Heart left ventricle (tissue), 16 donors: ENCODE data around the gene OCEL1. TPM values are rescaled to one million over a fixed set of nuclear protein-coding genes. Genes with fewer than 3 reads are reported as not detected.

ENCODE experiments used
- ATAC-seq, 4 donors: fragments of 200-7000 bp; cut with Tn5 transposase; one replicate each; pipeline ENCODE4 v1.9.1; 2020 to 2022; ENCODE audit warnings: moderate library complexity in 4 of 4, mild to moderate bottlenecking in 3 of 4, moderate number of reproducible peaks in 1 of 4
- DNase-seq, 5 donors: peaks; one replicate each; pipeline ENCODE4 v3.0.0-alpha.2; 2020
- H3K27ac ChIP-seq, 12 donors: fragments of 200-600 bp; sonication (generic) in 4 of 12; one replicate each; pipeline versions ENCODE4 v1.5.0 to v1.8.0; 2016 to 2022; ENCODE audit warnings: mild to moderate bottlenecking in 2 of 12
- H3K27me3 ChIP-seq, 9 donors: fragments of 200-600 bp; sonication (generic) in 2 of 9; one replicate each; pipeline versions ENCODE4 v1.5.1 to v1.8.0; 2016 to 2022; ENCODE audit warnings: mild to moderate bottlenecking in 3 of 9
- H3K36me3 ChIP-seq, 9 donors: fragments of 200-600 bp; sonication (generic) in 2 of 9; one replicate each; pipeline versions ENCODE4 v1.5.0 to v1.8.0; 2018 to 2022; ENCODE audit warnings: mild to moderate bottlenecking in 2 of 9
- H3K4me1 ChIP-seq, 12 donors: fragments of 200-600 bp; sonication (generic) in 4 of 12; one replicate each; pipeline versions ENCODE4 v1.5.0 to v1.8.0; 2016 to 2022; ENCODE audit warnings: mild to moderate bottlenecking in 3 of 12
- H3K4me3 ChIP-seq, 12 donors: fragments of 200-600 bp; sonication (generic) in 4 of 12; one replicate each; pipeline versions ENCODE4 v1.5.0 to v1.8.0; 2017 to 2022; ENCODE audit warnings: mild to moderate bottlenecking in 9 of 12, moderate library complexity in 4 of 12
- H3K9me3 ChIP-seq, 12 donors: fragments of 200-600 bp; sonication (generic) in 4 of 12; one replicate each; pipeline versions ENCODE4 v1.5.0 to v1.8.0; 2016 to 2022; ENCODE audit warnings: mild to moderate bottlenecking in 1 of 12
- CTCF ChIP-seq, 12 donors: fragments of 200-600 bp; sonication (generic) in 4 of 12; IDR thresholded peaks; one replicate each; pipeline versions ENCODE4 v1.5.0 to v1.8.0; 2018 to 2022; ENCODE audit warnings: antibody characterized with exemption in 12 of 12, mild to moderate bottlenecking in 5 of 12
- POLR2A ChIP-seq, 2 donors: fragments of 450-650 bp; IDR thresholded peaks; one replicate each; pipeline ENCODE4 v1.6.1; 2017; ENCODE audit warnings: antibody characterized with exemption in 2 of 2, mild to moderate bottlenecking in 2 of 2, moderate library complexity in 2 of 2
- WGBS, 4 donors: extraction: QIAGEN DNeasy Blood & Tissue Kit in 2 of 4; methylation state at CpG; one replicate each; pipeline versions ENCODE4 v1.1.5 to v1.1.7; 2013 to 2018; 5-methylcytosine and 5-hydroxymethylcytosine counted together
- intact Hi-C, 10 donors: fragments of 100-400 bp; cut with DNase I; formaldehyde crosslinking; loops; one replicate each; pipeline versions ENCODE4 v1.11.1 to v1.14.2; 2022
- polyA plus RNA-seq, 2 donors: library from polyadenylated mRNA; stranded (reverse); fragments of 200-250 nt; gene quantifications; one replicate each; pipeline ENCODE4 v1.2.3, GENCODE V29; 2013
- total RNA-seq, 9 donors: library from RNA; depleted of rRNA in 2 of 9; stranded (reverse); fragments of >200 nt in 2 of 9; fragmentation: NEBNext Ultra II Directional in 3 of 9; extraction: Animal tissue kit (Norgen Biotek cat#: 25700) in 3 of 9; gene quantifications; one replicate each; pipeline versions ENCODE4 v1.1.0 to v1.2.4, GENCODE V29; 2016 to 2023
- donor health status: ischemic (EF 13 %, LVEDD 7.1; RV severe dilation, severe dysfunction).
- donor health status: healthy with polysubstance abuse.
- donor health status: DM: no; HTN: yes; CAD: no.
- donor health status: DM: no; HTN: no; CAD: no.
- donor health status: ischemic (EF 25% LVEDD 6.9; RV normal size, moderate dysfunction).
- donor health status: ischemic (EF 25% LVEDD 5.7; RV mildly dilated, moderate dysfunction).
- donor health status: healthy.
- donor health status: DM: yes; HTN: yes; CAD: no.
- donor health status: ischemic (EF 35%, LVEDD 5.7; RV mildly dilated, moderate dysfunction).
- donor health status: nonischemic (EF 11% LVEDD 7.7; RV severe dilation, severe dysfunction).
- donor health status: DM: yes; HTN: yes; CAD: no.
- donor health status: PGD.
- donor health status: ischemic (EF 29% LVEDD 5.4; RV normal size, mild dysfunction).
- donor health status: nonischemic (EF 23%, LVEDD 6.1; RV moderate dilation, normal function).

The OCEL1 gene
- total and polyA plus RNA-seq, 11 donors: 8.7 to 35.2 (median 16.8) TPM

GRCh38 chr19:17197666-17198065, 28.4 kb upstream of the OCEL1 start:
- Histone ChIP-seq H3K4me1 (no peaks in the 10 kb centered on the region), H3K9me3 (no peaks in the 10 kb centered on the region), H3K36me3 (peaks cover 0 to 96% (median 88%) of the 10 kb centered on the region in 9 donors), H3K27ac (no peak overlapping the region), H3K27me3 (no peaks in the 10 kb centered on the region), H3K4me3 (no peak overlapping the region)
- ATAC-seq: no peak
- 95 to 97% (median 96%) methylated on average over 16 of the region's 16 CpGs for WGBS, 4 donors
- no peak for TF ChIP-seq CTCF (IDR thresholded peaks at IDR 0.05)
- no peak for TF ChIP-seq POLR2A (IDR thresholded peaks at IDR 0.05)
- intact Hi-C loops: no loop called here
- no peak for DNase-seq

GRCh38 chr19:17200408-17201079, 25.5 kb upstream of the OCEL1 start:
- H3K4me1 ChIP-seq: no peaks in the 10 kb centered on the region
- no peak for ATAC-seq
- no peak overlapping the region for H3K27ac ChIP-seq
- intact Hi-C loops: loop anchor here in 3 of 10 donors (5.0 to 10.0 kb wide), 3 partner anchors 46 to 82 kb away; partner anchors contain the start of gene ANKLE1 (in 1 of the 3)
- WGBS, 4 donors: 72 to 77% (median 75%) methylated on average over 16 of the region's 16 CpGs
- TF ChIP-seq CTCF (IDR thresholded peaks at IDR 0.05) (no peak), POLR2A (IDR thresholded peaks at IDR 0.05) (no peak)
- peaks cover 0 to 96% (median 78%) of the 10 kb centered on the region in 9 donors for H3K36me3 ChIP-seq
- H3K4me3 ChIP-seq: no peak overlapping the region
- no peaks in the 10 kb centered on the region for H3K9me3 ChIP-seq
- H3K27me3 ChIP-seq: no peaks in the 10 kb centered on the region
- no peak for DNase-seq

- no peak for ATAC-seq
- Histone ChIP-seq H3K27ac (no peak overlapping the region), H3K4me3 (no peak overlapping the region), H3K4me1 (no peaks in the 10 kb centered on the region), H3K9me3 (no peaks in the 10 kb centered on the region), H3K27me3 (no peaks in the 10 kb centered on the region), H3K36me3 (peaks cover 0 to 100% (median 84%) of the 10 kb centered on the region in 9 donors)
- 87 to 93% (median 91%) methylated on average over 9 of the region's 9 CpGs for WGBS, 4 donors
- no peak for DNase-seq
- TF ChIP-seq POLR2A (IDR thresholded peaks at IDR 0.05): no peak
- TF ChIP-seq CTCF (IDR thresholded peaks at IDR 0.05): no peak
- intact Hi-C loops: loop anchor here in 3 of 10 donors (5.0 to 10.0 kb wide), 3 partner anchors 47 to 80 kb away; partner anchors contain the start of gene ANKLE1 (in 1 of the 3)
Measured at GRCh38 chr19:17202249-17202648, 23.8 kb upstream of the OCEL1 start.

GRCh38 chr19:17202713-17203112, 23.3 kb upstream of the OCEL1 start:
- ATAC-seq (no peak), DNase-seq (no peak)
- Histone ChIP-seq H3K4me3 (no peak overlapping the region), H3K27me3 (no peaks in the 10 kb centered on the region), H3K27ac (no peak overlapping the region), H3K36me3 (peaks cover 0 to 100% (median 84%) of the 10 kb centered on the region in 9 donors), H3K4me1 (no peaks in the 10 kb centered on the region), H3K9me3 (no peaks in the 10 kb centered on the region)
- 90 to 93% (median 92%) methylated on average over 17 of the region's 17 CpGs for WGBS, 4 donors
- intact Hi-C loops: loop anchor here in 3 of 10 donors (5.0 to 10.0 kb wide), 3 partner anchors 48 to 80 kb away; partner anchors contain the start of gene ANKLE1 (in 1 of the 3)
- TF ChIP-seq POLR2A (IDR thresholded peaks at IDR 0.05): no peak
- TF ChIP-seq CTCF (IDR thresholded peaks at IDR 0.05): no peak
